Nucleus accumbens (tissue), 56 donors: Measurements from ENCODE around the gene HAUS7.

Experiments
- DNase-seq, 56 donors: peaks; one replicate each; lab custom pipeline; 2025; lab: John Stamatoyannopoulos, UW

The HAUS7 gene

DNA sequence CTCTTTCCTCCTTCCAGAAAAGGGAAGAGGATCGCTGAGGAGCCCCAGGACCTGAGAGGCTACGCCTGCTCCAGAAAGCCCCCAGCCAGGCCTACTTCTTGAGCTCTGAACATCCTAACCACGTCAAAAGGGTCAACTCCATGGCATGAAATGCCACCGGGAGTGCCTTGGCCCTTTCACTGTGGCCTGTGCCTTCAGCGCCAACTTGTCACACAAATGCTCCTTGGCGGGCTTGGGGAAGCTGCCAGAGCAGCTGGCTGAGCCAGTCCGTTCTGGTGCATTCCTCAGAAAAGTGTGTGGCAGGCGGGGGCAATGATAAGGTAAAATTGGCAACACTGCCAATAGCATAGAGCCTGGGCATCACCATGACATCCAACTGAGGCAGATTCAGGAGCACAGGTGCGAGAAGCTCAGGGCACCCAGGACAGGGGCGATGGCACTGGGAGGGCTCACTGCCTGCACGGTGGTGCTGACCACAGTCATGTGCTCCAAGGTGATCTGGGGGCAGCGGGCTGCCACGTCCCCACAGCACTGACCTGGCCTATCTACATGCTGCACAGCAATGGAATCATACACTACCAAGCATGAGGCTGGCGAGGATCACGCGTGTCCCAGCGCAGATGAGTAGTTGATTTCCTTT lies 12.4 kb downstream of the HAUS7 start:
- no peak for DNase-seq

DNA sequence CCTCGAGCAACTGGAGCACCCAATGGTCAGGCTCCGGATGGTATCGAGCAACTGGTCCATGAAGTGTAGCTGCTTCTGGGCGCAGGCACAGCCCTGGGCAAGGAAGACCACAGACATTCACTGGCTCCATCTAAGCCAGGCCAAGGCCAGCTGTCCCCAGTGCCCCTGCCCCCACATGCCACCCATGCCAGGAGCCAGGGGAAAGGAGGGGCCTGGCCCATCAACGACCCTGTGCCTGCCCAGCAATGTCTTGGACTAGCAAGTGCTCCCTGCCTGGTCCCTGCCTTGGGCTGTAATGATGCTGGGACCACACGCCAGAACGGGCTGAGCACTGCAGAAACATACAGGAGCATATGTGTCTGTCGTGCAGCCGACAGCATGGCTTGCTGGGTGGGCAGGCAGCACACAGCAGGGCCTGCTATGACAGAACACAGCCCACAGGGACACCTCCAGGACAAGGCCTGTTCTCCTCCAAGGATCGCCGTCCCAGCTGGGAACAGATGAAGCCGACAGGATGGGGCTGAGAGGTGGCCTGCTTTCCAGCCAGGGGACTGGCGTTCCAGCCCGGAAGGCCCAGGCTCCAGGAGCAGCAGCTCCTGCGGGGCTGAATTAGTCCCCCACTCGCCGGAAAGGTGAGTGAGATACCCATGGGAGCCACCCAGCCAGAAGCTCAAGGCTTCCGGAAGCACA lies 13.1 kb downstream of the HAUS7 start:
- no peak for DNase-seq

DNA sequence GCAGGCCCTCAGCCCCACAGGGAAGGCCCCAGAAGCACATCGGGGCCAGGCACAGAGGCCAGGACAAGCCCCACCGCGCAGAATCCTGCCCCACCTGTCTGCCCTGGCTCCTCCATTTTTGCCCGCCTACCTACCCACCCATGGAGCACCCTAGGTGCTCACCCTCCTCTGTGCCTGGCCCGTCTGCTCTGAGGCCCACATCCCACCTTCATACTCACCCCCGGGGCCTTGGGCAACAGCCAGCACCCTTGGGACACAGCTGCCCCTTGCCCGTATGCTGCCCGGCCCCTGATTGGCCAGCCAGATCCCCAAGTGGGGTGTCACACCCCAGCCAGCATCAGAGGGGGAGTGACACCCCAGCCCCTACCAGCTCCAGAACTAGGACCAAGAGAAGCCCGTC lies 13.7 kb downstream of the HAUS7 start:
- no peak for DNase-seq

DNA sequence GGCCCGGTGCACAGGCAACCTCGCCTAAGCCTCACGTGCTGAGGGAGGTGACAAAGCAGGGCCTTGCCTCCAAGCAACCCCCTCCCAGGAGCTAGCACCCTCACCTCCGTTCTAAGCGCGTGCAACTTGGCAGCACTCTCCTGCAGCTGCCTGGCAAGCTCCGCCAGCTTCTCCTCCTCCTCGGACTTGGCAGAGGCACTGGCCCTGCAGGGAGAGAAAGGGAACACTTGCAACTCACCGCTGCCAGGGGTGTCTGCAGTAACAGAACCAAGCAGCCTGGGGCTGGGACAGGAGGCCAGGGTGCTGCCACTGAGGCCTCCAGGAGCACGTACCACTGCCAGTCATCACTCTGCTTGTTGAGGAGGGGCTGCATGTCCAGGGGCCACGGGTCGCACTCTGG lies 14.2 kb downstream of the HAUS7 start:
- peak in 14 of 56 donors; percentile 4 to 43 (median 12) for DNase-seq

DNA sequence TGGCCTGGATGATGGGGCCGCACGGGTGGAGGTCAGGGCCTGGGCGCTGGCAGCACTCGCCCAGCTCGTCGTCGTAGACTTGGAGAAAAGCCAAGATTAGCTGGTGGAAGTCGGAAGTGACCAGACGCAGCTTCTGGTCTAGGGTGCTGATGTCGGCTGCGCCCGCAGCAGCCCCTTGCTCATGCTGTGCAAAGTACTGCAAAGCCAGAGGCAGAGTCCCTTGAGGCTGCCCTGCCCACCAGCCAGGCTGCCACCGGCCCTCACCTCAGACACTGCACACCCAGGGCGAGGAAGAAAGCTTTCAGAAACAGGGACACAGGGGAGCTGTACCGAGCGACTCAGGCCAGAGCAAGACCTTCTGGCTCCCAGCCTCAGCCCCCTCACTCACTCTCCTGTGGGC lies 14.8 kb downstream of the HAUS7 start:
- no peak for DNase-seq

DNA sequence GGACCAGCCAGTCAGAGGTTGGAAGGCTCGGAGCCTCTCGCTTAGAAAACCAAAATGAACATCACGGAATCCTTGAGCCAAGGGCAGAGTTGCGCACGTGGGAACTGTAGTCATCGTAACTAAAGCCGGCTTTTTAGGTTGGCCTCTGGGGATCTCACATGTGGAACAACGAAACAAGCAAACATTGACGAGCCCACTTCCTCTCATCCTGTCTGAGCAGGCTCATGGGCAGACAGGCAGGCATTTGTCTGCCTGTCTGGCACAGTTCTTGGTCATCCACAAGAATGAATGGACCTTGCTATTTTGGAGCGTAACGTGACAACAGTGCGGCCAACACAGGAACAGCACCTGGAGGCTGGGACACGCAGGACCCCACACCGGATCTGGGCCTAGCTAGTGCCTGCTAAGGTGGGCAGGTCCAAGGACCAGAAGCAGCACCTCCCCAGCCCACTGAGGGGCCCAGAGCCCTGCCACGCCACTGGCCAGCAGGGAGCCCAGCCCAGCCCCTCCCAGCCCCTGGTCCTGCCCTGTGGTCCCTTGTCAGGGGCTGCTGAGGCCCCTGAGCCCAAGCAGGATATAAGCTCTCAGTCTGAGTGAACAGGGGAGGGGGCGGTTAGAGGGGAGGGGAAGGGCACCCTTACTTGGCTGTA lies 15.3 kb downstream of the HAUS7 start:
- DNase-seq: peak in 1 of 56 donors; percentile 5

DNA sequence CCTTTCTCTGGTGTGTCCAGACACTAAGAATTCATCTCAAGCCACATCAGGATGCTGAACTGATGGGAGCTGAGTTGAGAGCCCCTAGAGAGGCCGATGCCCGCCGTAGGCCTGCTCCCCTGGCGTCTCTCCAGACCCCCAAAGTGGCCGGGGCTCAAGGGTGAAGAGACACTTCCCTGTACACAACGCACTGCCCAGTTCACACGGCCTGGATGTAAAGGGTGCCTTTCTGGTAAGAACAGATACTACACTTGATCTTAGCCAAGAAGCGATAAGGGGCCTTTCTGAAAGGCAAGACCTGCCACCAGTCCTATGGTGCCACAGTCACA lies 19.5 kb downstream of the HAUS7 start:
- DNase-seq: no peak

DNA sequence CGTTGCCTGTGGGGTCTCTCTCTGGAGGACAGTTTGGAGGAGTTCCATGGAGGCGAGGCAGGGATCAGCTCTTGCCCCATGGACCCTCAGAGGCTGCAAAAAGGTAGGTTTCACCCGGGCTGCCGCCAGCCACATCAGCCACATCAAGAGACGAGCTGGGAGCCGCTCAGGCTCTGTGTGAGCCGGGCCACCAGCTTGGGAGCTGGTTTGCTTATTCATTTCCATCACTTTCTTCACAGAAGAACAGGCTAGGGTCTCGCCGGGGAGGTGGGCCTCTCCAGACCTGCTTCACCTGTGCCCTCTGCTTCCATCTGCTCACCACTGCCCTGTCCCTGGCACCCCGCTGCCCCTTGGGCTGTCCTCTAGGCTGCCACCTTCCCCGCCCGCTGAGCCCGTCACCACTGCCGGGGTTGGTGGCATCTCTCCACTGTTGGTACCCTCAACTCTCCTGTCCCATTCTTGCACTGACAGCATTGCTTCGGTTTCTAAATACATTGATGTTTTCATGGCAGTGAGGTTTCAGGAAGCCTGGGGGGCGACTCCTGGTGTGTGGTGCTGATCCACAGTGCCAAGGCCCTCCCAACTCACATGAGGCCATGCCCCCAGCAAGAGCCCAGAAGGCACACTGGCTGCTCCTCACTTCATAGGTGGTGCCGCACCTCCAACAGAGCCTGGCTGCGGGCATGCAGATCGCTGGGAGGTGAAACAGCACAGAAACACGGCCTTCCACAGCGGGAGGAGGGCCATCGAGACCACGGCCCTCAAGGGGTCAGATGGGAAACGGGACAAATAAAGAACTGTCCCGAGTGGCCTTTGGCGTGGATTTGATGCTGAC lies 20.0 kb downstream of the HAUS7 start:
- DNase-seq: no peak

DNA sequence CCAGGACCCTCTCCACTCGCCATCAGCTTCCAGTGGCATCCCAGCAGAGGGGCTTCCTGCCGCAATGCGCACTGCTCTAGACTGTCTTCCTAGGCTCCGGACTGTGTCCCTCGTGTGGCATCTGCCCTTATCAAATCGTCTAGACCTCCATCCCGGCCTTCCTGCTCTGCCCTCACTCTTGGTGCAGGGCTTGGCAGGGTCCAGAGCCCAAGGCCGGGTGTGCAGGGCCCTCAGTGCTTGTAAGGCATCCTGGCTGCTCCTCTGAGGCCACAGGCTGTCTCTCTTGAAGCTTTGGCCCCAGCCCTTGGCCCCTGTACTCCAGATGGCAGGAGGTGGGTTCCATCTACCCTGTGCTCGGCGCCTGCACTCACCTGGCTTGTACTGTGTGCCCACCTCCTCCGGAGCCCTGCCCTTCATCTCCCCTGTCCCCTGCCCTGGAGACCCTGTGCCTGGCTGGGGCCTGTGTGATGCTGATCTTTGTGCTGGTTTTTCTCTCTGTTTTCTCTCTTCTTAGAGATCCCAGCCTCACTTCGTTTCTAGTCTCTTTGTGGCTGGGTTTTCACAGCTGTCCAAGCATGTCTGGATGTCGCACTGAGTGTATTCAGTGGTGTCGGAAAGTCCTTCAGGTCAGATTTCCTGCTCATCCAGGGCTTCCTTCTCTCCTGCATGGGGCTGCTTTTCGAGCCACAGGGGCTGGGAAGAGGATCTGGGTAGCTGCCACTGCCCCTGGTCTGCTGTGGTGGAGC lies 20.8 kb downstream of the HAUS7 start:
- DNase-seq: no peak

DNA sequence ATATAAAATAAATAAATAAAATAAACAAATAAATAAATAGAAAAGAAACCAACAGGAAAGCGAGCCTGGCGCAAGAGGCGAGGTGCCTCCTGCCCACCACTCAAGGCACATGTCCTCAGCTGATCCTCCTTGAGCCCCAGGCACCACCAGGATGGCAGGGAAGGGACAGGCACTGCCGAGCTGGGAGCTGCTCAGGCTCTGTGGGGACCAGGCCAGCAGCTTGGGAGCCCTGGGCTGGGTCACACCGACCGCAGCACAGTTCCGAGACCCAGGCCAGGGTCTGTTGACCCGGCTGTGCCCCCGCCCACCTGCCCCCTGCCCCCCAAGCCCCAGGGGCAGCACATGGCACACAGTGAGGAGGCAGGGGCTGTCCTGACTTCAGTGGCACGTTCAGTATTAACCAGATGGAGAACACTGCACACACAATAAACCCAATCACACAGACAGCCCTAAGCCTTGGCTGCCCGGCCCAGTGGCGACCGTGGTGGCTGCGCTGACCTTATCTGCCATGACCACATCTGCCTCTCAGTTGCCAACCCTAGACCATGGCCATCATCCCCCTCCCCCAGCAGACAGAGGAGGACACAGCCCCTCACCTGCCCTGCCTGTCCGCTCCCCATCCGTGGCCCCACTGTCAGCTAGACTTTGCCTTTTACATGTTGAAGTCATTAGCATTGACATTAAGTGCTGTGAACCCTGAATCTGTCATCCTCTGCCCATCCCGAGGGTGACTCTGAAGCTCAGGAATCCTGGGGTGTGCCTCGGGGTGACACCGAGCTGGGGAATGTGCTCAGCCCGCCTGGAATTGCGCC lies 21.6 kb downstream of the HAUS7 start:
- no peak for DNase-seq

DNA sequence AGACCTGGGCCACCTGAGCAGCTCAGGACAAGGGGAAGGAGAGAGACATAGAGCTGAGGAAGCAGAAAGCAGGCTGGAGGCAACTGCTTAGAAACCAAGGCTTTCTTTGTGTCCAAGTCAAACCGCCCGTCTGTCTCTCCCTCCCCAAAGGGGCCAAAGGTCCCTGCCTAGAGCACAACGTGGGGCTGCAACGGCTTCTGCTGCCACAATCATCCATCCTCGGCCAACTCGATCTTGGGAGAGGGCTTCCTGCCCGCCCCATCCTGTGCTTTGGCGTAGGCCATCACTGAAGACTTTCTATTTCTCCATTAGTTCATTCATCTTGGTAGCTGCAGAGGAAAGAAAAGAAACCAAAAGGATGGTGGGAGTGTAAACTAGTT lies 22.8 kb downstream of the HAUS7 start:
- no peak for DNase-seq

DNA sequence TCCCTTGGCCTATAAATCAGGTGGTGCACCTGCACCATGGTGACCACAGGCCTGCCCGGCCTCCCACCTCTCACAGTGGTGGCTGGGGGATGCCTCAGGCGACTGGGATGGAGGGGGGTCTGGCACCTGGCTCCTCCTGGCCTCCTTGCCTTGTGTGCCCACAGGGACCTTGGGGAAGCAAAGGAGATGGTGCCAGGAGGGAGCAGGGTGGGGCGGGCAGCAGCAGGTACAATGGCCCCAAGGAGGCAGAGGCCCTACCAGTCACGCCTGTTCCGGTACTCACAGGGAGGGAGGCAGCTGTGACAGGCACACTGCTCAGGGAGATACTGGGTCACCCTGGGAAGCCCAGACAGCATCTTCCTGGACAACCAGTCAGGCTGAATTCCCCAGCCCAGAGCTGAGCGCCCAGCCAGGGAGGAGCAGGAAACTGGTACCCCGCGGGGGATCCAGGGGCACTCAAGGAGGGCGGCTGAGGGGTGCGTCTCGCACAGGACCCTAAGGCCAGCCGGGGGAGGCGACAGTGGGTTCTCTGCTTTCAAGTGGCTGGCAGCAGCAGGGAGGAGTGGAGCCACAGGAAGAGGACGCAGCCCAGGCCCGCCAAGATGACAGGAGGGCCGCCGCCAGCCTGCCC lies 23.3 kb downstream of the HAUS7 start:
- no peak for DNase-seq

DNA sequence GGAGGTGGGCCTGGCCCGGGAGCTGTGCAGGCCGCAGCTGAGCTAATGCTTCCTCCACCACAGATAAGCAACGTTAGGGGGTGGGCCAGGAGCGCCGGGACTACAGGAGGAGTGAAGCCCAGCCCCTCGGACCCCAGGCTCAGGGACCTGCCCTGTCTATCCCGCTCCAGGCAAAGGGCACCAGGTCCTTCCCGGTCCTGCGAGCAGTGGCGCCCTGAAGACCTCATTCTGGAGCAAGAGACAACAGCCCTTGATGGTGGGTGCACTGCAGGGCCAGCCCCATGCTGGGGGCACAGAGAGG lies 23.8 kb downstream of the HAUS7 start:
- DNase-seq: no peak

DNA sequence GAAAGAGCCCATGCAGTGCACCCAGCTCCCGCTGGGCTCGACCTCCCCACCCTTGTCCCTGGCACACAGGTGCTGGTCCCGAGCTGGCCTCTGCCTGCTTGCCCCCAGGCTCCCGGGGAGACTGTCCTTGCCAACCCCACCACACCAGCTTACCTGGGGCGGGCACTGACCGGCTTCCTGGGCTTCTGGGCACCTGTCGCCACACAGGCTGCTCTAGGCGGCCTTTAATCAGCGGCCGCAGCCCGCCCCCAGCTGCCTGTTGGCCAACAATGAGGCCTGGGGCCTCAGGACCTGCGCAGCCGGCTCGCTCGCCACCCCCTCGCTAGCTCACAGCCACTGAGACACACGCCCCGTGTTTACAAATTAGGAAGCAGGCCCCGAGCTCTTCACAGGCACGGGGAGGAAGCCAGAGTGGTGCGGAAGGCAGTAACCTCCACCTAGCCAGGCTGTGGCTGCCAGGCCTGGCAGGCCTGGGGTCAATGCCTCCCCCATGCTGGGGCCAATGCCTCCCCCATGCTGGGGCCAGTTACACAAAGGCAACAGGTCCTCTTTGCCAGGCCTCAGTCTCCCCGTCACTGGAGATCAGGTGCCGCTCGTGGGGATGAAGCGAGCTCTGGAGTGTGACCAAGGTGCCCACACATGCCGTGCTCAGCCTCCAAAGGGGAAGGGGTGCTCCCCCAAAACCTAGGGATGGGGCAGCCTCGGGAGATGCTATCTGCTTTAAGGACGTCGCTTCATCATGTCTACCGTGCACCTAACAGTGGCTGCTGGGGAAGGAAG lies 24.3 kb downstream of the HAUS7 start, which contains the start of gene TREX2:
Gene TREX2 (minus strand): TSS at position 201 of the 780 bp plus-strand sequence. CDS start 626 bp downstream, outside the sequence.
- DNase-seq: no peak

DNA sequence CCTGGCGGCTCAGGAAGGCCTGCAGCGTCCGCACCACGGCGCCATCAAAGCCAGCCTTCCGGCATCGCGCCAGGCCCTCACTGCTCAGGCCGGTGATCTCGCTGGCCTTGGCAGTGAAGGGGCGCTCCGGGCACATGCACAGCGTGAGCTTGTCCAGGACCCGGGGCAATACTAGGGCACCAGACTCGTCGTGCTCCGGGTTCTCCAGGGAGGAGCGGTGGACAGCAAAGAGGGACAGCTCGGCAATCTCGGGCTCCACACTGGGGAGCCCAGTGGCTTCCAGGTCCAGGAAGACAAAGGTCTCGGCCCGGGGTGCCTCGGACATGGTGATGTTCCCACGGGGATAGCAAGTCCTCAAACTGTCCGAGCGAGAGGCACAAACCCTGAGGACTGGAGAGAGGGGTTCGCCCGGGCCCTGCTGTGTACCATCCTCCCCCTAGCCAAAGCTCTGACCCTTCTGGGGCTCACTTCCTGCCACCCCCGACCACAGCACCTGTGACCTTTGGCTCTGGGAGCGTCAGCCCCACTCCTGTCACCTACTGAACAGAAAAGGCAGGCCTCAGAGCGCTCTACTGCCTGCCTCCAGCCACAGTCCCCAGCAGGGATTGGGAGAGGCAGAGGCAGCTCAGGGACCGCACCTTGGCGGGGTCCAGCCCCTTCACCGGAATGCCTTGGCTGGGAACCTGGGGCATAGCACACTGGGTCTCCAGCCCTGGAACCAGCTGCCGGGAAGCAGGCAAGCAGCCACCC lies 25.1 kb downstream of the HAUS7 start:
- DNase-seq: no peak

DNA sequence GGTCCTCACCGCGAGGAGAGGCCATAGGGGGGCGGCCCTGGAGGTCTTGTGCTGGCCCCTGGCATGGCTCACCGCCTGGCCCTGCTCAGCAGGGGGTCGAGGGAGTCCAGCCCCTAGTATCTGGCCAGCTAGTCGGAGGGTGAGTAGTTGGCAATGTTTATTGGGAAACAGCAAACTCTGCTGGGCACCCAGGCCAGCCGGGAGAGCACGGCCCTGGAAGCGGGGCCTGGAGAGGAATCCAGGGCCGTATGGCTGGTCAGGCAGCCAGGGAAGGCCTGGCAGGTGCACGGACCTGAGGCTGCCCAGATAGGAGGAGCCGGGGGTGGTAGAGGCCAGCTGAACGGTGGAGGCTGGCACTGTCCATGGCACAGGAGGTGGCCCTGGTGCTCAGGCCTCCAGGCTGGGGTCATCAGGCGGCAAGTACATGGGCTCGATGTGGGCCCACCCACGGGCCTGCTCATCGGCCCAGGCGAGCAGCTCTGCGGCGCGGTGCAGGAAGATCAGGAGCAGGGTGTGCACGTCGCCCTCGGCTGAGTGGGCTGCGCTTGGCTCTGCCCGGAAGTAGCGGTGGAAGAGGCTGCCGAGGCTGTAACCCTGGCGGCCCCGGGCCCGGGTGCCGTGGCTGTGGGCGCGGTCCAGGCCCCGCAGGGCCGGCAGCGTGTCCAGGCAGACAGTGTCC lies 25.9 kb downstream of the HAUS7 start:
- DNase-seq: no peak
